Measurements from ENCODE around the gene STK26.

The STK26 gene

DNA sequence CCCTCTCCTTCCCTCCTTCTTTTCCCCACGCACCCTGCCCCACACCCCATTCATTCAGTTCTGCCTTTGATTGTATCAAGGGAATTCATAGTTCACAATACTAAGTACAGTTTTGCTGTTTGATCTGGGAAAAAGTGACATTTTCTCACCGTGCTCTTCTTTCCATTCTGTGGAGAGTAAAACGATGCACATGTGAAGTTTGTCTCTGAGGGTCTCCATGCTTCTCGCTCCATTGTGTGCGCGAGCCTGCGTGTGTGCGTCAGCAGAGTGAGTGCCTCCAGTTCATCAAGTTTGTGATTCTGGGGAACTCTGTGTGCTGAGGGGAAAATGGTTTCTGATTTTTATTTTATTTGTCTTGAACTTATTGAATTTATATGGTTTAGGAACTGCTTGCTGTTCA, 1.9 kb downstream of the STK26 start:
- Mint-ChIP-seq H3K27ac (peak overlapping the region; percentile 84 to 93 (median 88)), H3K27me3 (ENCODE audit: low read depth) (peaks cover 3% of the 10 kb centered on the region), H3K9me3 (no peaks in the 10 kb centered on the region), H3K36me3 (ENCODE audit: low read depth) (peaks cover 9% of the 10 kb centered on the region), H3K4me1 (peaks cover 60% of the 10 kb centered on the region), H3K4me3 (peak overlapping the region; percentile 98 to 100 (median 99))
- TF ChIP-seq, protein P1, sequence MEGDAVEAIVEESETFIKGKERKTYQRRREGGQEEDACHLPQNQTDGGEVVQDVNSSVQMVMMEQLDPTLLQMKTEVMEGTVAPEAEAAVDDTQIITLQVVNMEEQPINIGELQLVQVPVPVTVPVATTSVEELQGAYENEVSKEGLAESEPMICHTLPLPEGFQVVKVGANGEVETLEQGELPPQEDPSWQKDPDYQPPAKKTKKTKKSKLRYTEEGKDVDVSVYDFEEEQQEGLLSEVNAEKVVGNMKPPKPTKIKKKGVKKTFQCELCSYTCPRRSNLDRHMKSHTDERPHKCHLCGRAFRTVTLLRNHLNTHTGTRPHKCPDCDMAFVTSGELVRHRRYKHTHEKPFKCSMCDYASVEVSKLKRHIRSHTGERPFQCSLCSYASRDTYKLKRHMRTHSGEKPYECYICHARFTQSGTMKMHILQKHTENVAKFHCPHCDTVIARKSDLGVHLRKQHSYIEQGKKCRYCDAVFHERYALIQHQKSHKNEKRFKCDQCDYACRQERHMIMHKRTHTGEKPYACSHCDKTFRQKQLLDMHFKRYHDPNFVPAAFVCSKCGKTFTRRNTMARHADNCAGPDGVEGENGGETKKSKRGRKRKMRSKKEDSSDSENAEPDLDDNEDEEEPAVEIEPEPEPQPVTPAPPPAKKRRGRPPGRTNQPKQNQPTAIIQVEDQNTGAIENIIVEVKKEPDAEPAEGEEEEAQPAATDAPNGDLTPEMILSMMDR (IDR thresholded peaks at IDR 0.05; ENCODE audit: unreplicated experiment in 3 of 3): no peak

DNA sequence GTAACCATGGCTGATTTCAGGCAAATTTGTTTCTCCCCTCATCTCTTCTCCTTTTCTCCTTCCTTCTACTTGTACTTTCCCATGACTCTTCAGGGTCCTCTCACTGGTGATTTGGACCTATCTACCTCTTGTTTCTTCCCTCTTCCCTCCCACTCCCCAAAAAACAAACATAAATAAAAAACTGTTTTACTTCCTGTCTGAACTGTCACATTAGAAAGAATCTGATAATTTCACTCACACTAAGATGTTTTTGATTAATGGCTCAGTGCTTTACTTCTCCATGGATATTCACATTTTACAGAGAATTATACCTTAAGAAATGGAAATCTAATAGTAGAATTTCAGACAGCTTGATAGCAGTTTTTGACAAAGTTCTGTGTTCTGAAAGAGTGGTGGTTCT, 7.2 kb downstream of the STK26 start:
- H3K36me3 Mint-ChIP-seq (ENCODE audit: low read depth): peaks cover 13% of the 10 kb centered on the region
- TF ChIP-seq, protein P1 (IDR thresholded peaks at IDR 0.05; ENCODE audit: unreplicated experiment in 3 of 3): no peak
- H3K4me1 Mint-ChIP-seq: peaks cover 65% of the 10 kb centered on the region
- H3K27ac Mint-ChIP-seq: peak overlapping the region in 1 of 3 experiments; percentile 7
- H3K9me3 Mint-ChIP-seq: no peaks in the 10 kb centered on the region
- H3K4me3 Mint-ChIP-seq: no peak overlapping the region
- H3K27me3 Mint-ChIP-seq (ENCODE audit: low read depth): peaks cover 2% of the 10 kb centered on the region

DNA sequence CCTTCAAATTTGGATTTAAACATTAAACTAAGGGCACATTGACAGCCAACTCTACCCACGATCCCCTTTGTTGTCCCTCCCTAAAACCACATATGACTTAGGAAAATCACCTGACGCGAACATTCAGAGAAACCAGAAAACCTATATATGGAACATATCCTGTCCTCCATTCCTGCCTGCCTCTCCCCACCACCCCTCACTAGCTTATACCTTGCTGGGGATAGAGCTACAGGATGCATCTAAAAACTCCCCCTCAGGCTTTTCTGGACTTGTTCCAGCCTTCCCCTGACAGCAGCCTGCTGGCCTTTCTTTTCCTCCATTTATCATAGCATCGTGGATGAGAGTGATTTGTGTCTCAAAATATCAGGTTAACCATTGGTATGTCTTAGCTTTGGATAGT, 8.8 kb downstream of the STK26 start:
- Mint-ChIP-seq H3K36me3 (ENCODE audit: low read depth) (peaks cover 13% of the 10 kb centered on the region), H3K4me1 (peaks cover 57% of the 10 kb centered on the region), H3K27me3 (ENCODE audit: low read depth) (no peaks in the 10 kb centered on the region), H3K9me3 (no peaks in the 10 kb centered on the region), H3K4me3 (peak overlapping the region in 1 of 3 experiments; percentile 16), H3K27ac (peak overlapping the region; percentile 17 to 78 (median 73))
- TF ChIP-seq, protein P1 (IDR thresholded peaks at IDR 0.05; ENCODE audit: unreplicated experiment in 3 of 3): no peak

DNA sequence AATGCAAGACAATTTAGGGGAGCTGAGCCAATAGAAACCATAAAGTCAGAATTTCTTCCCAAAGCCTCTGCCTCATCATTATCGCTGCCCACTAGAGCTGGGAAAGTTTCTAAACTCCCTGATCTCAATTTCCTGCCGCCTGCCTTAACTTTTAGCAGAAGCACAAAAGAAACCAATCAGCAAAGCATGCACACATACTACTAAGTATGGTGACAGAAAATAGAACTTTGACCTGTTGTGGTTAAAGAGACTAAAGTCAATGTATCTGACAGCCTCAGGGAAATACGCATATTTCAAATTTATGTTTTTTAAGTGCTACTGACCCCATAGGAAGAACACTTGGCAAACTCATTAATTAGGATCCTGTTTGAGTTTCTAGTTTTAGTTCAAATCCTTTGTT, 10.1 kb downstream of the STK26 start:
- Mint-ChIP-seq H3K4me1 (peaks cover 59% of the 10 kb centered on the region), H3K9me3 (no peaks in the 10 kb centered on the region), H3K27ac (peak overlapping the region; percentile 45 to 83 (median 77)), H3K36me3 (ENCODE audit: low read depth) (peaks cover 13% of the 10 kb centered on the region), H3K27me3 (ENCODE audit: low read depth) (no peaks in the 10 kb centered on the region), H3K4me3 (no peak overlapping the region)
- TF ChIP-seq, protein P1 (IDR thresholded peaks at IDR 0.05; ENCODE audit: unreplicated experiment in 3 of 3): no peak

DNA sequence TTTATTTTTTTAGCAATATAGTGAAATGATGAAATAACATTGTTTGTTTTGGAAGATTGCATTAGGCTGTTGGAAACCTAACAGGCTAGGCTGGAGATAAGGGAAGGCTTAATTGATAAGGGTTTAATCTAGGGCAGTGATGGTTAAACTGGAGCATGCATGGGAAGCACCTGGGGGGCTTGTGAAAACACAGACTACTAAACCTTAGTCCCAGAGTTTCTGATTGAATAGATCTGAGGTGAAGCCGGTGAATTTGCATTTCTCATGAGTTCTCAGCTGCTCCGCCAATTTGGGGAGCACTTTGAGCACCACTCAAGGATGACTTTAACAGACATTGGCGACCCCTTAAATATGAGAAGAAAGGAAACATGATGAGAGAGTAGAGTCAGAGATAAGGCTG, 11.5 kb downstream of the STK26 start:
- peaks cover 5% of the 10 kb centered on the region for H3K36me3 Mint-ChIP-seq (ENCODE audit: low read depth)
- TF ChIP-seq, protein P1 (IDR thresholded peaks at IDR 0.05; ENCODE audit: unreplicated experiment in 3 of 3): no peak
- H3K27ac Mint-ChIP-seq: peak overlapping the region in 1 of 3 experiments; percentile 49
- no peak overlapping the region for H3K4me3 Mint-ChIP-seq
- H3K9me3 Mint-ChIP-seq: no peaks in the 10 kb centered on the region
- H3K4me1 Mint-ChIP-seq: peaks cover 64% of the 10 kb centered on the region
- no peaks in the 10 kb centered on the region for H3K27me3 Mint-ChIP-seq (ENCODE audit: low read depth)

DNA sequence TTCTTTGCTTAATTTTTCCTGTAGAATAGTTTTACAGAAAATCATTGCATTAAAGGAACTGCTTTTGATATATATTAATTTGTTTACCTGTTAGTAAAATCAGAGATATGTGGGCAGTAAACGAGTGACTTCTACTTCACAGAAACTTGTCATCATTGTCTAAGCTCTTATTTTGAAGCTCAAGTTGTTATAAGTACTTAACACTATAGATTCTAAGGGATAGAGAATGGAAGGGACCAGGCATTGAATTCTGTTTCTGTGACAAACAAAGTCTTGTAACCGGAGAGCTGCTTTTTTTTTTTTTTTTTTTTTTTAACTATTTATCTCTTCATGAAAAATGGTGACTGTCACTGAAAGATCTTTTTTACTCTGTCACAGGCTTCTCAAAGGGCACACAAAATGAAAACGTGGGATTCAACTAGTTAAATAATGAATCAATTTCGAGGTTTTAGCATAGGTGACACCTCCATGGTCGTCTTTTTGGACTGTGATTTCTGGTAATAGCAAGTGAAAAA, 14.4 kb downstream of the STK26 start:
- Mint-ChIP-seq H3K27ac (peak overlapping the region in 1 of 3 experiments; percentile 25), H3K36me3 (ENCODE audit: low read depth) (peaks cover 5% of the 10 kb centered on the region), H3K27me3 (ENCODE audit: low read depth) (no peaks in the 10 kb centered on the region), H3K9me3 (no peaks in the 10 kb centered on the region), H3K4me1 (peaks cover 65% of the 10 kb centered on the region), H3K4me3 (peak overlapping the region in 1 of 3 experiments; percentile 13)
- TF ChIP-seq, protein P1 (IDR thresholded peaks at IDR 0.05; ENCODE audit: unreplicated experiment in 3 of 3): no peak

All from nephron (organoid).